ENCODE data around the gene DNM3.

DNM3 gene

DNA sequence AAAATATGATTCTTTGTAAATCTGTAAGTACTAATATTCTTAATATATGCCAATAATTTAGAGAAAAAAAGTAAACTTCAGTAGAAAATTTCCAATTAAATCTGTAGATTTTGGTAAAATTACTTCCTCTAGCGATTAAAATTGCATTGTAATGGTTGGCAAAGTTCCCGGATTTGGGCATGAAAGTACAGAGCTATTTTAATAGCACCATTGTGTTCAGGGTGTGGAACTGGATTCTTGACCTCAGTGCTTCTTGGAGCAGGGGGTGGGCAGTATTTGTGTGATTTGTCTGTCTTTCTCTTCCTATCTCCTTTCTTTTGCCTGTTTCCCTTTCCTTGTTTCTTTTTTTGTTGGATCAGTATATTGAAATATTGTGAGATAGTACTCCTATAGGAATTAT lies 72.1 kb downstream of the DNM3 start:
- no peak overlapping the region for H2AFZ ChIP-seq (ENCODE audit: low read depth, low read length, severe bottlenecking)
- no peak overlapping the region for H3K27ac ChIP-seq (ENCODE audit: low read depth, low read length)
- H3K36me3 ChIP-seq (ENCODE audit: low read length) = no peaks in the 10 kb centered on the region
- no peak overlapping the region for H3K4me3 ChIP-seq (ENCODE audit: insufficient read depth, low read length, poor library complexity, severe bottlenecking)
- H3K9me3 ChIP-seq (ENCODE audit: insufficient read depth, low read length) = no peaks in the 10 kb centered on the region
- no peaks in the 10 kb centered on the region for H3K9me2 ChIP-seq (replicated peaks; ENCODE audit: insufficient read depth, low read length)
- H3K4me2 ChIP-seq (ENCODE audit: low read depth, low read length, poor library complexity, severe bottlenecking) = no peak overlapping the region
- no peaks in the 10 kb centered on the region for H3F3A ChIP-seq (ENCODE audit: insufficient read depth)
- H4K20me1 ChIP-seq (ENCODE audit: low read depth, low read length) = no peaks in the 10 kb centered on the region
- no peak overlapping the region for H3K9ac ChIP-seq (ENCODE audit: low read length)
- no peak for TF ChIP-seq EZH2phosphoT487 (conservative IDR thresholded peaks at IDR 0.05; ENCODE audit: low read length)
- TF ChIP-seq, protein P1, sequence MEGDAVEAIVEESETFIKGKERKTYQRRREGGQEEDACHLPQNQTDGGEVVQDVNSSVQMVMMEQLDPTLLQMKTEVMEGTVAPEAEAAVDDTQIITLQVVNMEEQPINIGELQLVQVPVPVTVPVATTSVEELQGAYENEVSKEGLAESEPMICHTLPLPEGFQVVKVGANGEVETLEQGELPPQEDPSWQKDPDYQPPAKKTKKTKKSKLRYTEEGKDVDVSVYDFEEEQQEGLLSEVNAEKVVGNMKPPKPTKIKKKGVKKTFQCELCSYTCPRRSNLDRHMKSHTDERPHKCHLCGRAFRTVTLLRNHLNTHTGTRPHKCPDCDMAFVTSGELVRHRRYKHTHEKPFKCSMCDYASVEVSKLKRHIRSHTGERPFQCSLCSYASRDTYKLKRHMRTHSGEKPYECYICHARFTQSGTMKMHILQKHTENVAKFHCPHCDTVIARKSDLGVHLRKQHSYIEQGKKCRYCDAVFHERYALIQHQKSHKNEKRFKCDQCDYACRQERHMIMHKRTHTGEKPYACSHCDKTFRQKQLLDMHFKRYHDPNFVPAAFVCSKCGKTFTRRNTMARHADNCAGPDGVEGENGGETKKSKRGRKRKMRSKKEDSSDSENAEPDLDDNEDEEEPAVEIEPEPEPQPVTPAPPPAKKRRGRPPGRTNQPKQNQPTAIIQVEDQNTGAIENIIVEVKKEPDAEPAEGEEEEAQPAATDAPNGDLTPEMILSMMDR (IDR thresholded peaks at IDR 0.05; ENCODE audit: insufficient read depth, low read length, poor library complexity, severe bottlenecking) = no peak
- H3K79me2 ChIP-seq (ENCODE audit: insufficient read depth, low read length) = no peaks in the 10 kb centered on the region
- no peaks in the 10 kb centered on the region; the same call in 1 of the 2 replicates for H3K27me3 ChIP-seq (ENCODE audit: low read length)

DNA sequence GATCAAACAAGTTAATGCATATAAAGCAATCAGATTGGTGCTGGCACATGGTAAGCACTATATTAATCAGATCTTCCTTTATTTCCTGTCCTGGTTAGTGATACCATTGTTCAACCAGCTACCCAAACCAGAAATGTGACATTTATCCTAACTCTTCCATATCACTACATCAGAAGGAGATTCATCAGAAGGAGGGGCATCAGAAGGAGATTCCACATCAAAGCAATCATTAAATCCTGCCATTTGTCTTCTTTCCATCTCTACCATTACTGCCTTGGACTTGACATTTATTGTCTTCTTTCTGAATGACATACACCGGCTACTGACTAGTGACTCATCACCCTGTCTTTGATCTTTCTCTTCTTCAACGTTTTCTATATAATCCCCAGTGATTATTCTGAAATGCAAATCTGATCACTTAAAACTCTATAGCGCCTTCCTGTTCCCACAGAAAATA lies 75.0 kb downstream of the DNM3 start:
- no peak overlapping the region for H3K4me2 ChIP-seq (ENCODE audit: low read depth, low read length, poor library complexity, severe bottlenecking)
- H3K79me2 ChIP-seq (ENCODE audit: insufficient read depth, low read length) = no peaks in the 10 kb centered on the region

DNA sequence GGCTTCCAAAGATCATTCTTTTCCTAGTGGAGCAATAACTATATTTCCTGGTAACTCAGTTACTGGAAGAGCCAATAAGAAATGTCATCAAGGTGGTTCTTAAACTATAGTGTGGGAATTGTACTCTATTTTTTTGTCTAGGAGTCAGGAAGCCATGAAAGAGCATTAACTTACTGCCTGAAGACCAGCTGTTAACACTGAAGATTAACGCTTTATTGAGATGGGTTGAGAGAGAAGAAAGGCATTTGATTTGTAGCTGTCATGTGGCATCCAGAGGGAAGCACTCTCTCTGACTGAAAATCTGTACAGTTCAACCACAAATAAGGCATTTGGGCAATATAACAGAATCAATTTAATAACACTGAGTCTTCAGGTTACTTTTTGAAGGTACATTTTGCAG lies 76.0 kb downstream of the DNM3 start:
- TF ChIP-seq EZH2phosphoT487 (conservative IDR thresholded peaks at IDR 0.05; ENCODE audit: low read length) = no peak
- TF ChIP-seq, protein P1 (IDR thresholded peaks at IDR 0.05; ENCODE audit: insufficient read depth, low read length, poor library complexity, severe bottlenecking) = no peak
- no peaks in the 10 kb centered on the region for H3K79me2 ChIP-seq (ENCODE audit: insufficient read depth, low read length)
- H2AFZ ChIP-seq (ENCODE audit: low read depth, low read length, severe bottlenecking) = no peak overlapping the region
- no peak overlapping the region for H3K27ac ChIP-seq (ENCODE audit: low read depth, low read length)
- H3K27me3 ChIP-seq (ENCODE audit: low read length) = no peaks in the 10 kb centered on the region; the same call in 1 of the 2 replicates
- H3K36me3 ChIP-seq (ENCODE audit: low read length) = no peaks in the 10 kb centered on the region
- H3K9me3 ChIP-seq (ENCODE audit: insufficient read depth, low read length) = no peaks in the 10 kb centered on the region
- H3K9me2 ChIP-seq (replicated peaks; ENCODE audit: insufficient read depth, low read length) = no peaks in the 10 kb centered on the region
- H3F3A ChIP-seq (ENCODE audit: insufficient read depth) = no peaks in the 10 kb centered on the region
- H3K9ac ChIP-seq (ENCODE audit: low read length) = no peak overlapping the region
- no peaks in the 10 kb centered on the region for H4K20me1 ChIP-seq (ENCODE audit: low read depth, low read length)
- H3K4me3 ChIP-seq (ENCODE audit: insufficient read depth, low read length, poor library complexity, severe bottlenecking) = no peak overlapping the region
- no peak overlapping the region for H3K4me2 ChIP-seq (ENCODE audit: low read depth, low read length, poor library complexity, severe bottlenecking)

More for the DNA sequence above, 75.0 kb downstream of the DNM3 start:
- Histone ChIP-seq H3K4me3 (ENCODE audit: insufficient read depth, low read length, poor library complexity, severe bottlenecking) (no peak overlapping the region), H3K9me3 (ENCODE audit: insufficient read depth, low read length) (no peaks in the 10 kb centered on the region), H4K20me1 (ENCODE audit: low read depth, low read length) (no peaks in the 10 kb centered on the region), H3F3A (ENCODE audit: insufficient read depth) (no peaks in the 10 kb centered on the region), H3K36me3 (ENCODE audit: low read length) (no peaks in the 10 kb centered on the region), H3K27ac (ENCODE audit: low read depth, low read length) (no peak overlapping the region), H2AFZ (ENCODE audit: low read depth, low read length, severe bottlenecking) (no peak overlapping the region), H3K27me3 (ENCODE audit: low read length) (no peaks in the 10 kb centered on the region; the same call in 1 of the 2 replicates), H3K9me2 (replicated peaks; ENCODE audit: insufficient read depth, low read length) (no peaks in the 10 kb centered on the region), H3K9ac (ENCODE audit: low read length) (no peak overlapping the region)
- TF ChIP-seq, protein P1 (IDR thresholded peaks at IDR 0.05; ENCODE audit: insufficient read depth, low read length, poor library complexity, severe bottlenecking) = no peak
- no peak for TF ChIP-seq EZH2phosphoT487 (conservative IDR thresholded peaks at IDR 0.05; ENCODE audit: low read length)
